22Rv1 (cell line): ENCODE data around the gene UHRF1.

Experiments
- H3K27ac ChIP-seq: fragments of 450-650 bp; 2 replicates; pipeline ENCODE4 v1.5.1; 2017
- CTCF ChIP-seq: fragments of 450-650 bp; IDR thresholded peaks from 2 replicates; pipeline ENCODE4 v1.5.1; 2017; ENCODE audit warnings: mild to moderate bottlenecking
- ZFX ChIP-seq: fragments of 450-650 bp; IDR thresholded peaks from 2 replicates; pipeline ENCODE4 v1.6.1; 2017; ENCODE audit warnings: antibody characterized with exemption, borderline replicate concordance

Gene UHRF1

DNA sequence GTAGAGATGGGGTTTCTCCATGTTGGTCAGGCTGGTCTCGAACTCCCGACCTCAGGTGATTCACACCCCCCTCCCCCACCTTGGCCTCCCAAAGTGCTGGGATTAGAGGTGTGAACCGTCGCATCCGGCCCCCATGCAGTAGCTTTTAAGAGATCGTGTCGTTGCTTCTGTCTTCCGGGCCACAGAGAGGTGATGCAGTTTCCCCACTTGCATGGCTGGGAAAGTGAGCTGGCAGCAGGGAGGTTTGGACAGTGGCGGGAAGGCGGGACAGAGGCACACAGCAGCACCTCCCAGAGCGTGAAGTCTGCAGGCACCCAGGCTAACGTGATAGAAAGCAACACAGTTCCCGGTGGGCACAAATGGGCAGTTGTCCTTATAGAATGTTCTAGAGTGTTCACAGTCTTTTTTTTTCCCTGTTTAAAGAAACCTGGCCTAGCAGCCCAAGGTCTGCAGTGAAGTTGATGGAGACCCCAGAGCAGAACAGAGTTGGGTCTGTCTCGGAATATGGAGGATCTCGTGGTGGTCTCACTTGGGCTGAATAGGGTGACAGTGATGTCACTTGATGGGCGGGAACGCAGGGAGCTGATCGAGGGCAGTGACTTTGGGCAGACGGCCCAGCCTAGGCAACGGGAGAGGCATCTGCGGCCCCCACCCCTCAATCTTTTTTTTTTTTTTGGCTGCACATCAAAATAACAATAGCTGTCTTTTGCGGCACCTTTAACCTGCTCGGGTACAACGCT is 4.9 kb downstream of the UHRF1 start:
- H3K27ac ChIP-seq = peak overlapping the region; percentile 62
- TF ChIP-seq CTCF = no peak

DNA sequence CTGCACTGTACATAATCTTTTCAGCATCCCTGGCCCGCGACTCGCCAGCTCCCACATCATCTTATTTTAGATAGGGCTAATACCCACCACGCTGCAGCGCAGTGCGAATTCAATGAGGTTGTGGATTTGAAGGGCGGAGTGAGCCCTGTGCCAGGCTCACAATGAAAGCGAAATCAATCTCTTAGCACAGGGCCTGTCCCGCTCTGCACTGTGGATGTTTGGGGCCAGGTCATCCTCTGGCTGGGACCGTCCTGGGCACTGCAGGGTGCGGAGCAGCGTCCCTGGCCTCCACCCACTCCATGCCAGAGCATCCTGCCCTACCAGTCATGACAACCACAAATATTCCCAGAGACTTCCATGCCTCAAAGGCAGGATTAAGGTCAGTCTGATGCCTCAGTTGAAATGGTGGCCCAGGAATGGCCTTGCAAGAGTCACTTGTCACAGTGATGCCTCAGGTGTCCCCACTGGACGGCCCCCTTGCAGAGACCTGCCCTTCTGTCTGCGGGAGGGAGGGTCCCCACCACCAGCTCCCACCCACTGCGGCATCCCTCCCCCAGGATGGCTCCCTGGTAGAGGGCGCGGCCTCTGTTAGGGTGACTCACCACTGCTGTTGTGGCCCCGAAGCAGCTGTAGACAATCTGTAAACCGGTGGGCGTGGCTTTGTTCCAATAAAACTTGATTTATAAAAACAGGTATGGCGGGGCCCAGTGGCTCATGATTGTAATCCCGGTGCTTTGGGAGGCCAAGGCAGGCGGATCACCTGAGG is 5.6 kb downstream of the UHRF1 start:
- TF ChIP-seq ZFX = no peak
- no peak for TF ChIP-seq CTCF
- H3K27ac ChIP-seq = peak overlapping the region; percentile 62

- peak overlapping the region; percentile 62 for H3K27ac ChIP-seq
- TF ChIP-seq ZFX (no peak), CTCF (no peak)
These were observed 7.2 kb downstream of the UHRF1 start for GRCh38 chr19:4916292-4917082.

- no peak overlapping the region for H3K27ac ChIP-seq
- TF ChIP-seq ZFX (no peak), CTCF (no peak)
These were observed 13.4 kb downstream of the UHRF1 start for GRCh38 chr19:4922530-4923275.

- no peak for TF ChIP-seq CTCF
- no peak for TF ChIP-seq ZFX
- H3K27ac ChIP-seq = no peak overlapping the region
These were observed 14.0 kb downstream of the UHRF1 start for GRCh38 chr19:4923276-4923747.

GRCh38 chr19:4929186-4929585 is 19.9 kb downstream of the UHRF1 start:
- TF ChIP-seq ZFX = no peak
- TF ChIP-seq CTCF = no peak
- no peak overlapping the region for H3K27ac ChIP-seq
